Fibroblast of skin of right quadriceps (primary cell): ENCODE data around the gene ASXL1.
"Not testable (repeated sequence)": the region's sequence is repeated elsewhere in the genome, so short reads cannot be mapped to it uniquely, and the experiment has no call there.

ENCODE experiments used
- DNase-seq: peaks from one replicate; pipeline ENCODE4 v3.0.0-alpha.2; 2013

ASXL1 gene

DNA sequence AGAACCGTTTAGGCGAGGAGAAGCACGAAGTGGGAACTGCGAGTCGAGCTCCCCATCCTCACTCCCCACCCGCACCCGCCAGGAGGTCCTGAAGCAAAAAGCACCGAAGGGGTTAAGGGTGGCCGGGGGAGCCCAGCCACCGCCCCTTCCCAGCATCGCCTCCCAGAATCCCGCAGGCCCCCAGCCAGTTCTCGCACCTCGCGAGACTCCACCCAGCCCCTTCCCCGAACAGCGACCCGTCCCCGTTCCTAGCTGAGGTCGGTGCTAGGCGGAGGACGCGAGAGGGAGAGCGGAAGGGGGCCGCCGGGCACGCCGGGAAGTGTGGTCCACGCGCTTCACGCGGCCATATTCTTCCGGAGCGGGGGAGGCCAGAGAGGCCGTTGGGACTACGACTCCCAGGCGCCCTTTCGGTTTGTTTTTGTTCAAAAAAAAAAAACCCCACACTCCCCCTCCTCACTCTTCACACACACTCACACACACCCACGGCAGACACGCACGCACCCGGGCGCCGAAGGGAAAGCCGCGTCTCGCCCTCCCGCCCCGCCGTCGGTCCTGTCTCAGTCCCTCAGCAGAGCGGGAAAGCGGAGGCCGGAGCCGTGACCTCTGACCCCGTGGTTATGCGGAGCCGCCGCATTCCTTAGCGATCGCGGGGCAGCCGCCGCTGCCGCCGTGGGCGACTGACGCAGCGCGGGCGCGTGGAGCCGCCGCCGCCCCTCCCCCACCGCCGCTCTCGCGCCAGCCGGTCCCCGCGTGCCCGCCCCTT is at the start of gene ASXL1:
Gene ASXL1, plus strand, starts transcription at position 463 of the 763 bp plus-strand sequence. CDS start 445 bp downstream, outside the sequence.
- peak; percentile 98 for DNase-seq

DNA sequence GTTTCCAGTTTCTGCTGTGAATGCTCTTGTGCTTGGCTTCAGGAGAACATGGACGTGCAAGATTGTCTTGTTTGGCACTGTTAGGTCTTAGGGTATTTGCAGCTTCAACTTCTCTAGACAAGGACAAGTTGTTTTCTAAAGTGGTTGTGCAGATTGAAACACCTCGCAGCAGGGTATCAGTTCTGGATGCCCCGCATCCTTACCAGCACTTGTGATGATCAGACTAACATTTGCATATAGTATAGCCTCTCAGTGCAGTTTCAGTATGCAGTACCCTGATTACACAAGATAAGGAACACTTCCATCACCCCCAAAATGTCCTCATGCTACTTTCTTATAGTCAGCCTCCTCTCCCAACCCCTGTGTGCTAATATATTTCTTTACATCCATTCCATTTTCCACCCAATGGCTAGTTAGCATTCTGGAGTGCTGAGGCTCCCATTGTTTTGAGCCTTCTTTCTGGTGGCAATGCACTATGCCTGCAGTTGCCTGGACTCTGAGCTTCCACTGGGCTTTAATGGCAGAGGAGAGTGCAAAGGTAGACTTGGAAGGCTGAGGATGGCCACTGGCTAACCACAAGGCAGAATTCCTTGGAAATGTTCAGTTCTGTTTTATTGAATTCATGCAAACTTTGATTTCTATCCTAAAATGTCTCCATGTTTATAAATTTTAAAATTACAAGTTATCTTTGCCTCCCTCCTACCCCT is 45.3 kb upstream of the ASXL1 start:
- no peak for DNase-seq

DNA sequence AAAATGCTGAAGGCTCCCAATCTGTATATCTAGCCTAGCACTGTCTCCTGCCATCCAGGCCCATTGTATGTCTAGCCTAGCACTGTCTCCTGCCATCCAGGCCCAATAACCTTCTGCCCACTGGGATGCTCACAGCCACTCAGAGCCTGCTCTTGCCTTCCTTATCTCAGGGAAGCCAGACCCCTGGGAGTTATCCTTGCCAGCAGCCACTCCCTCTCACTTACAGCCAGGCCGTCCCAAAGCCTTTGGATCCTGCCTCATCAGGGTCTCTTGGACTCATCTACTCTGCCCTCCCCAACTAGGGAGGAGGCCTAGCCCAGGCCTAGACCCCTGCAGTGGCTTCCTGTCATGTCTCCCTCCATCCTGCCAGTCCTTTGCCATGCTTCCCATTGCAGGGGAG is 43.4 kb upstream of the ASXL1 start:
- no peak for DNase-seq

DNA sequence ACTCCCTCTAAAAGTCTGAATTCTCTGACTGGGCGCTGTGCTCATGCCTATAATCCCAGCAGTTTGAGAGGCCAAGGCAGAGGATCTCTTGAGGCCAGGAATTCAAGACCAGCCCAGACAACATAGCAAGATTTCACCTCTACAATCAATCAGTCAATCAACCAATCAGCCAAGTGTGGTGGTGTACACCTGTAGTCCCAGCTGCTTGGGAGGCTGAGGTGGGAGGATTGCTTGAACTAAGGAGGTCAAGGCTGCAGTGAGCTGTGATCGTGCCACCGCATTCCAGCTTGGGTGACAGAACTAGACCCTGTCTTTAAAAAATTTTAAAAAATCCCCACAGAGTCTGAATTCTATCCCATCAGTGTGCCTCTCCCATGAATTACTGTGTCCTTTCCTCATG is 42.7 kb upstream of the ASXL1 start:
- no peak for DNase-seq

DNA sequence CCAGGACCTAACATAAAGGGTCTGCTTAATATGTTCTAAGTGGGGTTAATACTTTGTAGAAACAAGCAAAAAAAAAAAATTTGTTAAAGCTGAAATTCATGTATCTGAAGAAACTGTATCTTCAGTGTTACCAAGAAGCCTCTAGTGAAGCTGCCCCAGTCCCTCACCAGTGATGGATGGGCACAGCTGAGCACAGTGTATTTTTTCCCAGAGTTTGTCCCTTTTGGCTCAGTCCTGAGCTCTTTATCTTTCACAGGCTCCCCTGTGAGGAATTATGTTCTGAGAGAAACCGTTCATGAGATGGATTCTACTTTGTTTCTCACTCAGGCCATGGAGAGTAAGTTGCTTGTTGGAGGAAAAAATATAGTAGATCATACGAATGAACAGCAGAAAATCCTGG is 42.2 kb upstream of the ASXL1 start:
- no peak for DNase-seq

DNA sequence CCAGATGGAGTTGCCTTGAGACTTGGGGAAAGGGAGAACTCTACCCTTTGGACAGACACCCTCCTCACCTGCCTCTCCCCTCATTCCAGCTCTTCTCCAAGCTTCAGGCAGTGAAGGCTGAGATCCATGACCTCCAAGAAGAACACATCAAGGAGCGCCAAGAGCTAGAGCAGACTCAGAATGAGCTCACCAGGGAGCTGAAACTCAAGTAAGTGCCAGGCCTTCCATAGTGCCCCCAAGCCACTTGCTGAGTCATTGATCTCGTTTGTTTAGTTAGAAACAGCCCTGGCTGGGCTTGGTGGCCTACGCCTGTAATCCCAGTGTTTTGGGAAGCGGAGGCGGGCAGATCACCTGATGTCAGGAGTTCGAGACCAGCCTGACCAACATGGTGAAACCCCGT is 41.5 kb upstream of the ASXL1 start:
- DNase-seq, result no peak

DNA sequence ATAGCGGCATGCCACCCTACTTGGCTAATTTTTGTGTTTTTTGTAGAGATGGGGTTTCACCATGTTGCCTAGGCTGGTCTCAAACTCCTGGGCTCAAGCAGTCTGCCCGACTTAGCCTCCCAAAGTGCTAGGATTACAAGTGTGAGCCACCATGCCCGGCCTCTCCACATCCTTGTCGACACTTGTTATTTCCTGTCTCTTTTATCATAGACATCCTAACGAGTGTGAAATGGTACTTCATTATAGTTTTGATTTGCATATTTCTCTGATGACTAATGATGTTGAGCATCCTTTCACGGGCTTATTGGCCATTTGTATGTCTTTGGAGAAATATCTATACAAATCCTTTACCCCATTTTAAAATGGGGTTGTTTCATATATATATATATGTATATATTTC is 39.0 kb upstream of the ASXL1 start:
- DNase-seq, result no peak

DNA sequence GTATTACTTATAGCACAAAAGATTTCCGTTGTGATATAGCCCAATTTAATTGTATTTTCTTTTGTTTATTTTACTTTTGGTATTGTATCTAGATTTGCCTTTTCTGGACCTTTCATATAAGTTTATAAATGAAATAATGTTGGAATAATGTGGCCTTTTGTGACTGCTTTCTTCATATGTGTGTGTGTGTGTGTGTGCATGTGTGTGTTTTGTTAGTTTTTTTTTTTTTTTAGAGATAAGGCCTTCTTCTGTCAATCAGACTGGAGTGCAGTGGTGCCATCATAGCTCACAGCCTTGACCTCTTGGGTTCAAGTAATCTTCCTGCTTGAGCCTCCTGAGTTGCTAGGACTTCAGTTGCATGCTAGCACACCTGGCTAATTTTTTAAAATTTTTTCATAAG is 37.8 kb upstream of the ASXL1 start:
- no peak for DNase-seq

DNA sequence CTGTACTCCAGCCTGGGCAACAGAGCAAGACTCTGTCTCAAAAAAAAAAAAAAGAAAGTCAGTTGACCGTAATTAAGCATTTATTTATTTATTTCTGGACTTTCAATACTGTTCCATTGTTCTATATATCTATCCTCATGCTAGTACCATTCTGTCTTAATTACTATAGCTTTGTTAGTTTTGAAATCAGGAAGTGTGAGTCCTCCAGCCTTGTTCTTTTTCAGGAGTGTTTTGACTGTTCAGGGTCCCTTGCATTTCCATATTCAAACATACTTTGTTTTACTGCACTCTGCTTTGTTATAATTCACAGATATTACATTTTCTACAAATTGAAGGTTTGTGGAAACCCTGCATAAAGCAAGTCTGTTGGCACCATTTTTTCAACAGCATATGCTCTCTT is 36.7 kb upstream of the ASXL1 start:
- no peak for DNase-seq

DNA sequence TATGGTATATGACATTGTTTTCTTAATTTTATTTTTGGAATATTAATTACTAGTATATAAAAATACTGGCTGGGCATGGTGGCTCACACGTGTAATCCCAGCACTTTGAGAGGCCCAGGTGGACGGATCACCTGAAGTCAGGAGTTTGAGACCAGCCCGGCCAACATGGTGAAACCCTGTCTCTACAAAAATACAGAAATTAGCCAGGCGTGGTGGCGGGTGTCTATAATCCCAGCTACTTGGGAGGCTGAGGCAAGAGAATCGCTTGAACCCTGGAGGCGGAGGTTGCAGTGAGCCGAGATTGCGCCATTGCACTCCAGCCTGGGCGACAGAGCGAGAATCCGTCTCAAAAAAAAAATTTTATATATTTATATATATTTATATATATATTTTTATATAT is 35.9 kb upstream of the ASXL1 start:
- DNase-seq, result not testable (repeated sequence)

DNA sequence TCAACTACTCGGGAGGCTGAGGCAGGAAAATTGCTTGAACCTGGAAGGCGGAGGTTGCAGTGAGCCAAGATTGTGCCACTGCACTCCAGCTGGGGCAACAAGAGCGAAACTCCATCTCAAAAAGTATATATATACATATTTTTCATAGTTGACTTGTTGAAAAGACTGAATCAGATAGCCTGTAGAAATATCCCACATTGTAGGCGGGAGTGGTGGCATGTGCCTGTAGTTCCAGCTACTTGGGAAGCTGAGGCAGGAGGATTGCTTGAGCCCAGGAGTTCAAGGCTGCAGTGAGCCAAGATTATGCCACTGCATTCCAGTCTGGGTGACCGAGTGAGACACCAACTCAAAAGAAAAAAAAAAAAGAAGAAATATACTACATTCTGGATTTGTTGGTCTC is 34.4 kb upstream of the ASXL1 start:
- not testable (repeated sequence) for DNase-seq

DNA sequence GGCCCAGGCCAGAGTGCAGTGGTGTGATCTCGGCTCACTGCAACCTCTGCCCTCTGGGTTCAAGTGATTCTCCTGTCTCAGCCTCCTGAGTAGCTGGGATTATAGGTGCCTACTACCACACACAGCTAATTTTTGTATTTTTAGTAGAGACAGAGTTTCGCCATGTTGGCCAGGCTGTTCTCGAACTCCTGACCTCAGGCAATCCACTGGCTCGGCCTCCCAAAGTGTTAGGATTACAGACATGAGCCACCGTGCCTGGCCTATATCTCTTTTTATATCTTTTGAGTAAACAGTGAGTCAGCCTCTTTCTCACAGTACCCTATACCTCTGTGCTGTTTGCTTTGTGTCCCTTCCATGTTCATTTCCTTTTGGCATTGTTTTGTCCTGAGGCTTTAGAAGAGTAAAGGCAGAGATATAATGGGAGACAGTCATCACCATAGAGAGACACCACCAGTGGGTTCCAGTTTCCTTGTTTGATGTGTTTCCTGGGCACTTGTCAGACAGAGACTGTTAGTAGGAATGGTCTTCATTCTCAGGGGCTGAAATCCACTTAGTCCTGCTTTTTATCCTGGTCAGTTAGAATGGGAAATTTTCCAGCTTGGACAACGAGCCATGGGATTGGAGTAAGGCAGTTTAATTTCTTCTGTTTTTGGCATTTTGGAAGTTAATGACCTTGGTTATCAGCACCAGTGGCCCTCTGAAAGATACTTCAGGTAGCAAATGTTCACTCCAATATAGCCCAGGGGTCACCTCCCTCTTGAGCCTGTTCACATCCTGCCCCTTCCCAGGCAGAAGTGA is 32.2 kb upstream of the ASXL1 start:
- peak; percentile 51 for DNase-seq

DNA sequence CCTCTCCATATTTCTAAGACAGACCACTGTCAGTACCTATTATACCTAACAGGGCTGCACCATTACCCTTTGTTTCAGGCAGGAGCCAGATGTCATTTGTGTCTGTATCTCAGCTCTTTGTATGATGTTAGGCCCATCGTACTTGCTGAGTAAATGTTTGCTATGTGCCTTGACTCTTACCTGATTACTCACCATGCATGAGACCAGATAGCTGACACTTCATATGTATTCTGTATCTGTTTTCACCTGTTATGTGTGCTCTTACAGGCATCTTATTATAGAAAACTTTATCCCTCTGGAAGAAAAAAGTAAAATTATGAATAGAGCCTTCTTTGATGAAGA is 31.7 kb upstream of the ASXL1 start:
- no peak for DNase-seq

DNA sequence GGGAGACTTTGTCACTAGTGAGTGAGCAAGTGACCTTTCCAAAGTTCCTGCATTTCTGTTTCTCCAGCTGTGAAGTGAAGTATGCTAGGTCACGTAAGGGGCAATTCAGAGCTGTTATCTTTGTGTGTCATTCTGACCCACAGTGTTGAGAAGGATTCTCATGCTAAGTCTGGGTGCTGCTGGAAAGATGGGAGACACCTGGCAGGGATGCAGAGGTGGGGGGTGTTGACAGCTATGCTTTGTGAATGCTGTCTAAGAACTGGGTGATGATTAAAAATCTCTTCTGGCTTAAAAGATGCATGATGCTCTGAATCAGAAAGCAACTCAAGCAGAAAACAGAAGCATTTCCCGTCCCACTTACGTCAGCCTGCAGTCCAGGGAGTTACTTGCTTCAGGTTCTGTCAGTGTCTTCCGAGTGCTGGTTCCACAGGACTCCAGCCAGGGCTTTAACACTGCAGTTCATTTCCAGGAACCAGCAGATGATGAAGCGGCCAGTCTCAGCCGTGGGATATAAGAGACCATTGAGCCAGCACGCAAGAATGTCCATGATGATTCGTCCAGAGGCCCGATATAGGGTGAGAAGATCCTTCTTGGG is 30.9 kb upstream of the ASXL1 start:
- peak; percentile 54 for DNase-seq

DNA sequence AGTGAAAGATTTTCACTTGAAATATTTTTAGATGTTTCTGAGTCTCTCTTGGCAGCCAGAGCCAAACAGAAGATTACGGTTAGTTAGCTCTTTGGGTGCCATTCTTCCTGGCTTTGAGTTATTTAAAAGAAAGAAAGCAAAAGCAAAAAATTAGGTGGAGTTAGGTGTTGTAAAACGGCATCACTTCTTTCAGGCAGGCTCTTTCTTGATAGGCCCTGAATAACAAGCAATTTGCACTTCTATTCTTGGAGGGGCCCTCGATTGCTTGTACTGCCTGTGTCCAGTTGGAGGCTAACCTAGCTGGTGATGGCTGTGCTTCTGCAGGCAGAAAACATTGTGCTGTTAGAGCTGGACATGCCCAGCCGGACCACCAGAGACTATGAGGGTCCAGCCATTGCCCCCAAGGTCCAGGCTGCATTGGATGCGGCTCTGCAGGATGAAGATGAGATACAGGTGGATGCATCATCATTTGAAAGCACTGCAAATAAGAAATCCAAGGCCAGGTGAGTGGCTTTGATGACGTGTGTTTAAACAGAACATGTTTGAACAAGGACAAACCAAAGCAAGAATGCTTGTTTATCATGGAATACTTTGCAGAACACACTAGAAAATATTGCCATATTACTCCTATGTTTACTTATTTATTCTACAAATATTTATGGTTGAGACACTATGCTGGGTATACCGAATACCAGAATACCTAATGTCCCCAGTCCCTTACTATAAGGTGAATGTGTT is 28.1 kb upstream of the ASXL1 start:
- no peak for DNase-seq

DNA sequence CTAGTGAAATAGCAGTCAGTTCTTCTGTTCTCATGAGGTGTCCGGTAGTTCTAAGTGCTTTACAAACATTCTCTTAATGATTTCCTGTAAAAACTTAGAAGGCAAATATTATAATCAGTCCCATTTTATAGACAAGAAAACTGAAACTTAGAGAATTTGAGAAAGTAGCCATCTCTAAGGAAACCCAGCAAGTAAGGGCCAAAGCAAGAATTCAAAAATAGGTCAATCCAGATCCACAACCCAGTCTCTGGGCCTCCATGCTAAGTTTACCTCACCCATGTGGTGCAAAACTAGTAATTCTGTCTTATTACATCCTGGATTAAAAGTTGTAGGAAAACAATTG is 27.6 kb upstream of the ASXL1 start:
- DNase-seq, result no peak

DNA sequence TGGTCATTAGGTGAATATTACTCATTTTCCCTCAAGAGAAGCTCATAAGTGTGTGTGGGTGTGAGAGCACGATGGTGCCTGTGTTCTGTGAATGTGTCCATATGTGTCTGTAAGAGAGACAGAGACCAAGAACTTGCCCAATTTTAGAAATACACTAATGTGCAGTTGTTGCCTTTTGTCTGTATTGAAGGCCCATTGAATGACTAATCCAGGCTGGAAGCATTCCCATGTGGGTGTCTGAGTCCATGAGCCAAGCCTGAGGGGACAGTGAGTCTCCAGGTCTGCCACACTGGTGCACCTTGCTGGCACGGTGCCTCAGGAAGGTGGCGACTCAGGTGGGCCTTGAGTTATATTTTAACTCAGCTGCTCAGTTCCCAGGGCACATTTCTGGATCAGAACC is 25.5 kb upstream of the ASXL1 start:
- peak; percentile 54 for DNase-seq

DNA sequence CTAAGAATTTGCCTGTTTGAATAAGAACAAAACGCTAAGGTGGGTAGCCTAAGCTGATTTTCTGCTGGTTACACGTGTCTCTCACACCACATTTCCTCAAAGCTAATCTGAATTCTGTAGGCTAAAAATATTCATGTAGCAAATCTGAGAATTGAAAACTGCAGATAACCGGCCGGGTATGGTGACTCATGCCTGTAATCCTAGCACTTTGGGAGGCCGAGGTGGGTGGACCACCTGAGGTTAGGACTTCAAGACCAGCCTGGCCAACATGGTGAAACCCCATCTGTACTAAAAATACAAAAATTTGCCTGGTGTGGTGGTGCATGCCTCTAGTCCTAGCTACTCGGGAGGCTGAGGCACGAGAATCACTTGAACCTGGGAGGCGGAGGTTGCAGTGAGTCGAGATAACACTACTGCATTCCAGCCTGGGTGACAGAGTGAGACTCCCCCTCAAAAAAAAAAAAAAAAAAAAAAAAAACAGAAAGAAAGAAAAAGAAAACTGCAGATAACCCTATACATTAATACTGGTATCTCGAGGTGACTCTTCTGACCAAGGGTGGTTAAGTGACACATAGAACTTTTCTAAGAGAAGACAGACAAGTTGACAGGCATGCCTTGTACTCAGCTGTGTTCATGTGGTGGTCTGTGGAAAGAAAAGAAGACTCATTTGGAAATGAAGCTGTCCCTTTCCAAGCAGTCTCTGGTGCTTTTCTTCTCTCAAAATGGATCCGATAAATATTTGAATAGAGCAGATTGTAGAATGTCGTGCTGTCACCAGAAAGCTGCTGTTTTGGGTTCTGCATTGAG is 24.7 kb upstream of the ASXL1 start:
- DNase-seq, result no peak

DNA sequence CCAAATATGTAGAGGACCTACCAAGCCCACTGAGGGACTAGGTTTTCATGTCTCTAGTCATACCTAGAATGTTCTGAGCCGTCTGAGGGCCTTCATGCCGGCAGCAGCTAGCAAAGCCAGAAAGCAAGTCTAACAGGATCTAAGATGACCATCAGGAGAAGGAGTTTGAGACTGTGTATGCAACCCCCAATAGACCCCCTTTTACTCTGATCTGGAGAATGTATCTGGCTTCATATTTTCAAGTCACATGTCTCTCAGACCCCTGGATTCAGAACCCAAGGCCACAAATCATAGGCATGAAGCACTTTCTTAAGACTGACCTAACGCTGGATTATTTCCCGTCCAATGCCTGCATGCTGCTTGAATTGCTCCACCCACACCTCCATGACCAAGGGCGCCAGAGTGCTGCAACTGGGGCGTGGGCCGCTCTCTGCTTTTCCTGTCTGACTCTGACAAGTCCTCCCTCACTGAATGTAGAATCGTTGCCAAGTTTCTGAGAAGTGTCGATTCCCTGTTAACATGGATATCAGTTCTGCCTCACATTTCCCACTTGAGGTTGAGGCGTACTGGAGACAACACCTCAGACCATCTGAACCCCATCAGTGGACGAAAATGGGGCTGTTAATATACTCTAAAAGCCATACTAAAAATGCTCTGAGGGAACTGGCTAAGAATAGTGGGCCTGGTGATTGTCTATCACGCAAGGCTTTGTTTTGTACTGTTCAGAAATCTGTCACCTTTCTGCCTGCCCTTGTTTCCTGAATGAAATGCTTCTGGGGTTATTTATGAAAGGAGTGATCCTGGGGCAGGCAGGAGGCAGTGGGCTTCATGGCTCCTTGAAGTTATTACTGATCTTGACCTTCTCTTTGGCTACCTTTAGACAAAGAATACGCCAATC is 23.9 kb upstream of the ASXL1 start:
- no peak for DNase-seq

DNA sequence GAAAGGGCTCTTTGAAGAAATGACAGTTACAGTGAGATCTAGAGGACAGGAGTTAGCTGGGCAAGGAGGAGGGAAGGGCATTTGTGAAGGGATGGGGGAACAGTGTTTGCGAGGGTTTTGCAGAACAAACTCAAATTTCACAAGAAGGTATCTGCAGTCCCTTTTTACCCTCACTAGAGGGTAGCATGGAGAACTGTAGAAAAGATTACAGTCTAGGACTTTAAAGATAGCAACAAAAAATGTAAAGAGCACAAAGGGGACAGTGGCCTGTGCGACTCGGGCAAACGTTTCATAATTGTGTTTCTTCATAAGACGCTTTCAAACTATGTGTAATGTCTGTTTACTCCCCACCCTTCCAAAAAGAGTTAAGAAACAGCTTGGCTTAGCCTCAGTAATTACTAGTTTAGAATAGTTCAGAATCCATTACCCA is 21.2 kb upstream of the ASXL1 start:
- peak; percentile 46 for DNase-seq
